Neural progenitor cell (in vitro differentiated cells): ENCODE results near the gene C15orf39.

Experiments
- EZH2 ChIP-seq: fragments of 200-600 bp; sonication (generic); IDR thresholded peaks from 2 replicates; pipeline ENCODE4 v1.6.1; 2017; ENCODE audit warnings: antibody characterized with exemption, mild to moderate bottlenecking, moderate library complexity
- TF ChIP-seq, protein P1 (sequence below): fragments of 200-600 bp; sonication (generic); IDR thresholded peaks from 2 replicates; pipeline ENCODE4 v1.5.1; 2017; ENCODE audit warnings: antibody characterized with exemption, mild to moderate bottlenecking

DNA sequence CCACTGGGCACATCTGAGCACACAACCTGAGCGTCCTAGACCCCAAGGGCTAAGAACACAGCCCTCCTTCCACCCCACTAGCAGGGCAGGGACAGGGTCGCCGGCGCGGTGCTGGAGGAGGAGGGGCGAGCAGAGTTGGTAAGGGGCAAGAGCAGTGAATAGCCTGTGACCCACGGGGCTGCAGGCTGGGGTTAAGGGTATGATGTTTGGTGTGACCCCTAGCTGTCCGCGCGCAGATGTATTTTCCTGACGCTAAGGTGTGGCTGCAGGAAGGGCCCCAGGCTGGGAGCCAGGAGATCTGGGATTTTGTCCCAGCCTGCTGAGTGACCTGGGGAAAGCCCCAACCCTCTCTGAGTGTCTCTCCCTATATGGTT lies 1.3 kb upstream of the C15orf39 start:
- TF ChIP-seq, protein P1, sequence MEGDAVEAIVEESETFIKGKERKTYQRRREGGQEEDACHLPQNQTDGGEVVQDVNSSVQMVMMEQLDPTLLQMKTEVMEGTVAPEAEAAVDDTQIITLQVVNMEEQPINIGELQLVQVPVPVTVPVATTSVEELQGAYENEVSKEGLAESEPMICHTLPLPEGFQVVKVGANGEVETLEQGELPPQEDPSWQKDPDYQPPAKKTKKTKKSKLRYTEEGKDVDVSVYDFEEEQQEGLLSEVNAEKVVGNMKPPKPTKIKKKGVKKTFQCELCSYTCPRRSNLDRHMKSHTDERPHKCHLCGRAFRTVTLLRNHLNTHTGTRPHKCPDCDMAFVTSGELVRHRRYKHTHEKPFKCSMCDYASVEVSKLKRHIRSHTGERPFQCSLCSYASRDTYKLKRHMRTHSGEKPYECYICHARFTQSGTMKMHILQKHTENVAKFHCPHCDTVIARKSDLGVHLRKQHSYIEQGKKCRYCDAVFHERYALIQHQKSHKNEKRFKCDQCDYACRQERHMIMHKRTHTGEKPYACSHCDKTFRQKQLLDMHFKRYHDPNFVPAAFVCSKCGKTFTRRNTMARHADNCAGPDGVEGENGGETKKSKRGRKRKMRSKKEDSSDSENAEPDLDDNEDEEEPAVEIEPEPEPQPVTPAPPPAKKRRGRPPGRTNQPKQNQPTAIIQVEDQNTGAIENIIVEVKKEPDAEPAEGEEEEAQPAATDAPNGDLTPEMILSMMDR, result no peak
- no peak for TF ChIP-seq EZH2
